Osteocyte (in vitro differentiated cells): ENCODE data around the gene ATF6. TPM values are rescaled to one million over a fixed set of nuclear protein-coding genes. Genes with fewer than 3 reads are reported as not detected.

ENCODE experiments used
- DNase-seq: peaks from one replicate; pipeline ENCODE4 v3.0.0; 2021; ENCODE audit warnings: mixed read lengths; ENCODE audit not compliant: unreplicated experiment; ENCODE audit errors: extremely low spot score
- H3K27ac Mint-ChIP-seq: one replicate; pipeline ENCODE4 v1.8.0; 2021; ENCODE audit warnings: mild to moderate bottlenecking, mixed read lengths; ENCODE audit not compliant: unreplicated experiment
- H3K27me3 Mint-ChIP-seq: one replicate; pipeline ENCODE4 v1.8.0; 2021; ENCODE audit warnings: mixed read lengths; ENCODE audit not compliant: unreplicated experiment
- H3K36me3 Mint-ChIP-seq: one replicate; pipeline ENCODE4 v1.8.0; 2021; ENCODE audit warnings: mixed read lengths; ENCODE audit not compliant: unreplicated experiment
- H3K4me1 Mint-ChIP-seq: one replicate; pipeline ENCODE4 v1.8.0; 2021; ENCODE audit warnings: mixed read lengths; ENCODE audit not compliant: unreplicated experiment
- H3K4me3 Mint-ChIP-seq: one replicate; pipeline ENCODE4 v1.8.0; 2021; ENCODE audit warnings: mild to moderate bottlenecking, moderate library complexity, mixed read lengths; ENCODE audit not compliant: unreplicated experiment
- H3K9me3 Mint-ChIP-seq: one replicate; pipeline ENCODE4 v1.8.0; 2021; ENCODE audit warnings: mixed read lengths; ENCODE audit not compliant: unreplicated experiment
- CTCF ChIP-seq: fragments of 200-600 bp; sonication (generic); IDR thresholded peaks from 2 replicates; pipeline ENCODE4 v1.5.0; 2021; ENCODE audit warnings: antibody characterized with exemption, mild to moderate bottlenecking, moderate library complexity
- total RNA-seq: library from RNA; stranded (reverse); gene quantifications from 2 replicates; pipeline ENCODE4 v1.2.1, GENCODE V29; 2021

The ATF6 gene
- total RNA-seq, 1 donor from 2014 or later = 29.7 TPM

GRCh38 chr1:161779393-161779792 lies 13.3 kb downstream of the ATF6 start:
- peaks cover 6% of the 10 kb centered on the region for H3K4me1 Mint-ChIP-seq
- H3K27me3 Mint-ChIP-seq = no peaks in the 10 kb centered on the region
- no peak overlapping the region for H3K27ac Mint-ChIP-seq
- no peak for TF ChIP-seq CTCF
- H3K4me3 Mint-ChIP-seq = no peak overlapping the region
- DNase-seq = no peak
- no peaks in the 10 kb centered on the region for H3K9me3 Mint-ChIP-seq
- peaks cover 19% of the 10 kb centered on the region for H3K36me3 Mint-ChIP-seq

GRCh38 chr1:161781995-161782394 lies 15.9 kb downstream of the ATF6 start:
- H3K27me3 Mint-ChIP-seq = no peaks in the 10 kb centered on the region
- H3K4me3 Mint-ChIP-seq = no peak overlapping the region
- peaks cover 6% of the 10 kb centered on the region for H3K4me1 Mint-ChIP-seq
- no peak overlapping the region for H3K27ac Mint-ChIP-seq
- peaks cover 32% of the 10 kb centered on the region for H3K36me3 Mint-ChIP-seq
- no peaks in the 10 kb centered on the region for H3K9me3 Mint-ChIP-seq
- DNase-seq = no peak
- TF ChIP-seq CTCF = no peak

- no peaks in the 10 kb centered on the region for H3K27me3 Mint-ChIP-seq
- H3K9me3 Mint-ChIP-seq = no peaks in the 10 kb centered on the region
- TF ChIP-seq CTCF = no peak
- no peak overlapping the region for H3K27ac Mint-ChIP-seq
- peaks cover 35% of the 10 kb centered on the region for H3K36me3 Mint-ChIP-seq
- H3K4me3 Mint-ChIP-seq = no peak overlapping the region
- peaks cover 6% of the 10 kb centered on the region for H3K4me1 Mint-ChIP-seq
- no peak for DNase-seq
These were observed 16.8 kb downstream of the ATF6 start for GRCh38 chr1:161782886-161783285.

- Mint-ChIP-seq H3K27ac (no peak overlapping the region), H3K9me3 (no peaks in the 10 kb centered on the region), H3K36me3 (peaks cover 35% of the 10 kb centered on the region), H3K4me1 (peaks cover 6% of the 10 kb centered on the region), H3K27me3 (no peaks in the 10 kb centered on the region), H3K4me3 (no peak overlapping the region)
- no peak for DNase-seq
- TF ChIP-seq CTCF = no peak
These were observed 18.8 kb downstream of the ATF6 start for GRCh38 chr1:161784968-161785367.

GRCh38 chr1:161787355-161787754 lies 21.2 kb downstream of the ATF6 start:
- Mint-ChIP-seq H3K4me1 (peaks cover under 1% of the 10 kb centered on the region), H3K9me3 (no peaks in the 10 kb centered on the region), H3K4me3 (no peak overlapping the region), H3K27ac (no peak overlapping the region), H3K36me3 (peaks cover 35% of the 10 kb centered on the region), H3K27me3 (no peaks in the 10 kb centered on the region)
- peak; percentile 35 for TF ChIP-seq CTCF
- DNase-seq = no peak
